Bronchial epithelial cell (primary cell): ENCODE measurements around the gene BUB1. TPM values are rescaled to one million over a fixed set of nuclear protein-coding genes. Genes with fewer than 3 reads are reported as not detected.

Experiments used
- total RNA-seq: library from RNA; depleted of rRNA; stranded (reverse); fragments of >200 nt; gene quantifications from 2 replicates; pipeline ENCODE4 v1.2.1, GENCODE V29; 2014

BUB1 gene
- total RNA-seq, 1 donor from 2014 or later, result 1.3 TPM

Other genes starting within 250 kb of the BUB1 start
- gene LIMS4, start 205.2 kb downstream of the BUB1 start, total RNA-seq, result 0.26 TPM in 1 of 2 replicates, not detected in the other
- 15.5 and 45.6 TPM in 2 replicates for gene RGPD6, start 100.8 kb downstream of the BUB1 start, total RNA-seq
- gene ACOXL, start 54.5 kb upstream of the BUB1 start, total RNA-seq, result not detected in 2 replicates